AG10803 (cell line): ENCODE results near the gene GMDS.

Experiments used
- DNase-seq: peaks from one replicate; pipeline ENCODE4 v3.0.0; 2010; ENCODE audit warnings: low read depth
- H3K4me3 ChIP-seq: 2 replicates; pipeline ENCODE4 v1.5.1; 2011; ENCODE audit warnings: mild to moderate bottlenecking, low read length, control low read depth
- CTCF ChIP-seq: conservative IDR thresholded peaks from 2 replicates; pipeline ENCODE4 v1.5.1; 2011; ENCODE audit warnings: mild to moderate bottlenecking, low read length, control low read depth, inconsistent platforms

GMDS gene

GRCh38 chr6:1894954-1895353, 350.5 kb downstream of the GMDS start:
- no peak for TF ChIP-seq CTCF
- no peak for DNase-seq
- no peak overlapping the region for H3K4me3 ChIP-seq

GRCh38 chr6:1893470-1894130, 351.8 kb downstream of the GMDS start:
- no peak for DNase-seq
- no peak for TF ChIP-seq CTCF
- no peak overlapping the region for H3K4me3 ChIP-seq

- DNase-seq, result no peak
- TF ChIP-seq CTCF, result no peak
- no peak overlapping the region for H3K4me3 ChIP-seq
Measured at GRCh38 chr6:1892716-1893115, 352.7 kb downstream of the GMDS start.

- TF ChIP-seq CTCF, result no peak
- DNase-seq, result no peak
Measured at GRCh38 chr6:1890987-1891386, 354.4 kb downstream of the GMDS start.

GRCh38 chr6:1890071-1890470, 355.3 kb downstream of the GMDS start:
- TF ChIP-seq CTCF, result no peak
- H3K4me3 ChIP-seq, result no peak overlapping the region
- no peak for DNase-seq

More at GRCh38 chr6:1890987-1891386, 354.4 kb downstream of the GMDS start:
- no peak overlapping the region for H3K4me3 ChIP-seq

GRCh38 chr6:1885576-1886011, 359.8 kb downstream of the GMDS start:
- DNase-seq, result no peak
- no peak for TF ChIP-seq CTCF
- H3K4me3 ChIP-seq, result no peak overlapping the region

- no peak for TF ChIP-seq CTCF
- no peak overlapping the region for H3K4me3 ChIP-seq
- DNase-seq, result no peak
Measured at GRCh38 chr6:1884313-1884712, 361.1 kb downstream of the GMDS start.
